Vagina (tissue), 2 donors: ENCODE data around the gene CIITA. TPM values are rescaled to one million over a fixed set of nuclear protein-coding genes. Genes with fewer than 3 reads are reported as not detected.

Source experiments
- DNase-seq, 2 donors: peaks; one replicate each; pipeline ENCODE4 v3.0.0-alpha.2; 2017; ENCODE audit errors: extremely low spot score in 2 of 2
- H3K27ac ChIP-seq: fragments of 200-600 bp; sonication (generic); one replicate; pipeline ENCODE4 v1.5.1; 2019
- H3K27me3 ChIP-seq: fragments of 200-600 bp; sonication (generic); one replicate; pipeline ENCODE4 v1.5.1; 2019
- H3K36me3 ChIP-seq, 2 donors: fragments of 200-600 bp; sonication (generic); one replicate each; pipeline ENCODE4 v1.5.1; 2017 to 2019
- H3K4me1 ChIP-seq: fragments of 200-600 bp; sonication (generic); one replicate; pipeline ENCODE4 v1.5.1; 2019
- H3K4me3 ChIP-seq, 2 donors: fragments of 200-600 bp; sonication (generic); 1 replicate in 1 of 2; 2 replicates in 1 of 2; pipeline ENCODE4 v1.5.1; 2016 to 2019
- H3K9me3 ChIP-seq: fragments of 200-600 bp; sonication (generic); one replicate; pipeline ENCODE4 v1.5.1; 2019
- POLR2A ChIP-seq, 2 donors: fragments of 450-650 bp; IDR thresholded peaks; one replicate each; pipeline ENCODE4 v1.6.1; 2017; ENCODE audit warnings: antibody characterized with exemption in 2 of 2, mild to moderate bottlenecking in 2 of 2, moderate library complexity in 2 of 2
- POLR2AphosphoS5 ChIP-seq, 2 donors: sonication (generic); formaldehyde crosslinking; IDR thresholded peaks; one replicate each; pipeline ENCODE4 v1.9.0; 2017; ENCODE audit warnings: antibody characterized with exemption in 2 of 2, mild to moderate bottlenecking in 2 of 2, low read depth in 1 of 2; ENCODE audit not compliant: insufficient read depth in 1 of 2
- intact Hi-C: fragments of 100-400 bp; cut with DNase I; formaldehyde crosslinking; loops from one replicate; pipeline ENCODE4 v1.15.1; 2023
- total RNA-seq: library from RNA; depleted of rRNA; stranded (reverse); fragments of >200 nt; gene quantifications from one replicate; pipeline ENCODE4 v1.2.3, GENCODE V29; 2016
- TF ChIP-seq, protein P1 (sequence below), 3 experiments: fragments of 450-650 bp in 2 of 3; fragments of 200-600 bp in 1 of 3; sonication (generic) in 1 of 3; IDR thresholded peaks; one replicate each; pipeline ENCODE4 v1.5.1; 2017 to 2019; ENCODE audit warnings: antibody characterized with exemption in 3 of 3, mild to moderate bottlenecking in 2 of 3, moderate library complexity in 2 of 3

Gene CIITA
- total RNA-seq, 1 donor from 2014 or later: 16.7 TPM

DNA sequence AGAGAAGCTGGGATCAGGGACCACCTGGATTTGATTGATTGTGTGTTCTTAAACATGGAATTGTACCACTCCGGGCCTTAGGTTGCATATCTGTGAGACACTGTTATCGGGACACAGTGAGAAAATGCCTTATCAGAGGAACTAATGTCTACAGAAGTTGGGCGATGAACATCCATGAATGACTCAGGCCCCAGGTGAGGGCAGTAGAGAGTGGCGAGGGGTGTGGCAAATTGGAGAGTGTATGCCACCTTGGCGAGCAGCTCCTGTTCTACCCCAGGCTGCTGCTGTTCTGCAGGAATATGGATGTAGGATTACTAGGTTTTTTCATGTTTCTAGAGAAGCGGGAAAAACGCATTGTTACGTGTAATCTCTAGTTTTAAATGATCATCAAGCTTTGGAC is 106.2 kb downstream of the CIITA start:
- H3K4me3 ChIP-seq: no peak overlapping the region
- TF ChIP-seq POLR2A (IDR thresholded peaks at IDR 0.05): no peak
- TF ChIP-seq POLR2AphosphoS5 (IDR thresholded peaks at IDR 0.05; ENCODE audit: insufficient read depth in 1 of 2, low read depth in 1 of 2): no peak
- TF ChIP-seq, protein P1, sequence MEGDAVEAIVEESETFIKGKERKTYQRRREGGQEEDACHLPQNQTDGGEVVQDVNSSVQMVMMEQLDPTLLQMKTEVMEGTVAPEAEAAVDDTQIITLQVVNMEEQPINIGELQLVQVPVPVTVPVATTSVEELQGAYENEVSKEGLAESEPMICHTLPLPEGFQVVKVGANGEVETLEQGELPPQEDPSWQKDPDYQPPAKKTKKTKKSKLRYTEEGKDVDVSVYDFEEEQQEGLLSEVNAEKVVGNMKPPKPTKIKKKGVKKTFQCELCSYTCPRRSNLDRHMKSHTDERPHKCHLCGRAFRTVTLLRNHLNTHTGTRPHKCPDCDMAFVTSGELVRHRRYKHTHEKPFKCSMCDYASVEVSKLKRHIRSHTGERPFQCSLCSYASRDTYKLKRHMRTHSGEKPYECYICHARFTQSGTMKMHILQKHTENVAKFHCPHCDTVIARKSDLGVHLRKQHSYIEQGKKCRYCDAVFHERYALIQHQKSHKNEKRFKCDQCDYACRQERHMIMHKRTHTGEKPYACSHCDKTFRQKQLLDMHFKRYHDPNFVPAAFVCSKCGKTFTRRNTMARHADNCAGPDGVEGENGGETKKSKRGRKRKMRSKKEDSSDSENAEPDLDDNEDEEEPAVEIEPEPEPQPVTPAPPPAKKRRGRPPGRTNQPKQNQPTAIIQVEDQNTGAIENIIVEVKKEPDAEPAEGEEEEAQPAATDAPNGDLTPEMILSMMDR (IDR thresholded peaks at IDR 0.05): no peak
- H3K4me1 ChIP-seq: peaks cover 10% of the 10 kb centered on the region
- no peaks in the 10 kb centered on the region for H3K9me3 ChIP-seq
- H3K27ac ChIP-seq: no peak overlapping the region
- intact Hi-C loops: loop anchor here (10.0 kb wide), 1 partner anchor 52 kb away; no protein-coding TSS in a partner anchor
- no peak for DNase-seq
- H3K36me3 ChIP-seq: no peaks in the 10 kb centered on the region
- no peaks in the 10 kb centered on the region for H3K27me3 ChIP-seq

GRCh38 chr16:10984509-10984908 is 107.5 kb downstream of the CIITA start:
- DNase-seq: no peak
- no peaks in the 10 kb centered on the region for H3K36me3 ChIP-seq
- no peak overlapping the region for H3K27ac ChIP-seq
- intact Hi-C loops: loop anchor here (10.0 kb wide), 1 partner anchor 50 kb away; no protein-coding TSS in a partner anchor
- no peaks in the 10 kb centered on the region for H3K9me3 ChIP-seq
- no peaks in the 10 kb centered on the region for H3K27me3 ChIP-seq
- TF ChIP-seq POLR2AphosphoS5 (IDR thresholded peaks at IDR 0.05; ENCODE audit: insufficient read depth in 1 of 2, low read depth in 1 of 2): no peak
- TF ChIP-seq POLR2A (IDR thresholded peaks at IDR 0.05): no peak
- TF ChIP-seq, protein P1 (IDR thresholded peaks at IDR 0.05): no peak
- peaks cover 10% of the 10 kb centered on the region for H3K4me1 ChIP-seq
- no peak overlapping the region for H3K4me3 ChIP-seq

Other genes with a start within 250 kb of the CIITA start
- not detected for gene TEKT5, start 182.3 kb upstream of the CIITA start, total RNA-seq
- 20.9 TPM for gene NUBP1, start 133.4 kb upstream of the CIITA start, total RNA-seq
- 0.98 TPM for gene TVP23A, start 58.4 kb upstream of the CIITA start, total RNA-seq
- gene DEXI, start 65.3 kb downstream of the CIITA start, total RNA-seq: 67.5 TPM
- 21.6 TPM for gene CLEC16A, start 67.4 kb downstream of the CIITA start, total RNA-seq